SKM-1 treated with dmso at 0.1 percent for 144 hours (cell line): ENCODE data around the gene TMEM87B.
"Not testable (repeated sequence)": the region's sequence is repeated elsewhere in the genome, so short reads cannot be mapped to it uniquely, and the experiment has no call there.

Experiments
- DNase-seq: peaks from one replicate; lab custom pipeline; 2025; ENCODE audit not compliant: unreplicated experiment; lab: John Stamatoyannopoulos, UW

TMEM87B gene

DNA sequence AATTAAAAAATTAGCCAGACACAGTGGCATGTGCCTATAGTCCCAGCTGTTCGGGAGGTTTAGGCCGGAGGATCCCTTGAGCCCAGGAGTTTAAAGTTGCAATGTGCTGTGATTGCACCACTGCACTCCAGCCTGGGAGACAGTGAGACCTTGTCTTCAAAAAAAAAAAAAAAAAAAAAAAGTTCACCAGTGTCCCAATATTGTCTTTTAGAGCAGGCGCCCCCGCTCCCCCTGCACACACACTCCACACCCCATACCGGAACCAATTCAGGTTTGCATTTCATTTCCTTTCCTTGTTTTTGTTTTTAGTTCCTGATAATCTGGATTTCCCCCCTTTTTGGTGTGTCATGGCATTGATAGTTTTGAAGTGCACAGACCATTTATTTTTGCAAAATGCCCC is 10.4 kb downstream of the TMEM87B start:
- DNase-seq: no peak

DNA sequence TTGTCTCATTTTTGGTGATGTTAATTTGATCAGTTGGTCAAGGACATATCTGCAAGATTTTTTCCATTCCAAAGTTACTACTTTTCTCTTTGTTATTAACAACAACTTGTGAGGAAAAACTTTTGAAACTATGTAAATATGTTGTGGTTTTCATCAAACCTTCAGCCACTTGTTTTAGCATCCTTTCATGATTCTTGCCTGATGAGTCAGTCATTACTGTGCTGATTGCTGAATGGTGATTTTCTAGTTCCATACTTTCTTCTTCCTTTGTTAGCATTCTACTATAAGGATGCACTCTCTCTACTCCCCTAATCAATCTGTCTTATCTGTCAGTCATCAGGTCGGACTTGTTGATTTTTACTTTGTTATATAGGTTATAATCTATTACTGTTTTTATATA is 10.9 kb downstream of the TMEM87B start:
- no peak for DNase-seq

DNA sequence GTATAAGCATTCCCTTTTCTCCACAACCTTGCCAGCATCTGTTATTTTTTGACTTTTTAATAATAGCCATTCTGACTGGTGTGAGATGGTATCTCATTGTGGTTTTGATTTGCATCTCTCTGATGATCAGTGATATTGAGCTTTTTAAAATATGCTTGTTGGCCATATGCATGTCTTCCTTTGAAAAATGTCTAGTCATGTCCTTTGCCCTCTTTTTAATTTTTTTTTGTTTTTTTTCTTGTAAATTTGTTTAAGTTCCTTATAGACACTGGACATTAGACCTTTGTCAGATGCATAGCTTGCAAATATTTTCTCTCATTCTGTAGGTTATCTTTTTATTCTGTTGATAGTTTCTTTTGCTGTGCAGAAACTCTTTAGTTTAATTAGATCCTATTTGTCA is 14.7 kb downstream of the TMEM87B start:
- not testable (repeated sequence) for DNase-seq

DNA sequence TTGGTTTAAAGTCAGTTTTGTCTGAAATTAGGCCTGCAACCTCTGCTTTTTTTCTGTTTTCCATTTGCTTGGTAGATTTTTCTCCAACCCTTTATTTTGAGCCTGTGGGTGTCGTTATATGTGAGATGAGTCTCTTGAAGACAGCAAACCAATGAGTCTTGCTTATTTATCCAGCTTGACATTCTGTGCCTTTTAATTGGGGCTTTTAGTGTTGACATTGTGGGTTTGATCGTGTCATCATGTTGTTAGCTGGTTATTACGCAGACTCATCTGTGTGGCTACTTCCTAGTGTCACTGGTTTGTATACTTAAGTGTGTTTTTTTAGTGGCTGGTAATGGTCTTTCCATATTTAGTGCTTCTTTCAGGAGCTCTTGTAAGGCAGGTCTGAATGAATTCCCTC is 18.8 kb downstream of the TMEM87B start:
- no peak for DNase-seq

- DNase-seq: no peak
These were observed 19.4 kb downstream of the TMEM87B start for GRCh38 chr2:112074506-112074905.

DNA sequence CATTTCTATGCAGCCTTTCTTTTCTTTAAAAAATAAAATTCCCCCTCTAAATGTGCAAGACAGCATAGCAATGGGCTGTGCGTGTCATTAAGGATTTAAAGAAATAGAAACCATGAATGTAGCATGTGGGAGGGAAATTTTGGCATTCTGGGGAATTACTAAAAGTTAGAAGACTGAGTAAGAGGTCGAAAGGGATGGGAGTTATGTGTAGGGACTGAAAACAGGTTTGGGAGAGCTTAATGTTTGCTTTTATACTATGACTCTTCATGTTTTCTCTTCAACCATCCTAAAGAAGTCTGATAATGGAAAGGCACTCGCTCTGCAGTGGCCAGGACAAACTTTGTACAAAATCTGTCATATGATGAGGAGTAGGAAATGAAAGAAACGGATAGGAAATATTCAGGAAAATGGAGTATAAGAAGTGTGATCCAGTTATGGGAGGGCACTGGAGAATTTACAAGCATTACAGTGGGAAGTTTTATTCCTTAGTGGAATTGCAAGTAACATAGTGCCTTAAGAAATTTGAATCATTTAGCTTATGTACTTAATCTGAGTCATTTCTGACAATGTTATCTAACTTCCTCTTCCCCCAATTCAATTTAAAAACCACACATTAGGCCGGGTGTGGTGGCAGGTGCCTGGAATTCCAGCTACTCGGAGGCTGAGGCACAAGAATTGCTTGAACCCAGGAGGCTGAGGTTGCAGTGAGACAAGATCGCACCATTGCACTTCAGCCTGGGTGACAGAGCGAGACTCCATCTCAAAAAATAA is 20.6 kb downstream of the TMEM87B start:
- DNase-seq: no peak

DNA sequence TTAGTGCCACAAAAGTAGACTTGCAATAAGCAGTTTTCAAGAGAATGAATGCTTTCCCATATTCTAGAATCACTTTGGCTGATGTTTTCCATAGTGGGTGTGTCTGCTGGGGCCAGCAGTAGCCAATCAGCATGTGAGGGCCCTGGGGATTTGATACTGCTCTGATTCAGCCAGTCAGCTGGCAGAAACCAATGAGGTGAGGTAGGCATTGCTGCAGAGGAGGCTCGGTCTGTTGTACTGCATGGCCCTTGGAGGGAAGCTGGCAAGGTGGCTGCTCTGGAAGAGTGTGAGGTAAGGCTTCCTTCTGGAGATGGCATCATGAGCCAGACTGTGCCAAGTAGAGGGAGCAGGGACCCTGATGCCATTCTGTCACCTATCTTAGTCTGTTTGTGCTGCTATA is 22.7 kb downstream of the TMEM87B start:
- DNase-seq: no peak

- DNase-seq: no peak
These were observed 26.2 kb downstream of the TMEM87B start for GRCh38 chr2:112081262-112081661.

GRCh38 chr2:112084689-112085374 is 29.8 kb downstream of the TMEM87B start:
- DNase-seq: no peak

GRCh38 chr2:112085375-112085730 is 30.3 kb downstream of the TMEM87B start:
- DNase-seq: no peak

DNA sequence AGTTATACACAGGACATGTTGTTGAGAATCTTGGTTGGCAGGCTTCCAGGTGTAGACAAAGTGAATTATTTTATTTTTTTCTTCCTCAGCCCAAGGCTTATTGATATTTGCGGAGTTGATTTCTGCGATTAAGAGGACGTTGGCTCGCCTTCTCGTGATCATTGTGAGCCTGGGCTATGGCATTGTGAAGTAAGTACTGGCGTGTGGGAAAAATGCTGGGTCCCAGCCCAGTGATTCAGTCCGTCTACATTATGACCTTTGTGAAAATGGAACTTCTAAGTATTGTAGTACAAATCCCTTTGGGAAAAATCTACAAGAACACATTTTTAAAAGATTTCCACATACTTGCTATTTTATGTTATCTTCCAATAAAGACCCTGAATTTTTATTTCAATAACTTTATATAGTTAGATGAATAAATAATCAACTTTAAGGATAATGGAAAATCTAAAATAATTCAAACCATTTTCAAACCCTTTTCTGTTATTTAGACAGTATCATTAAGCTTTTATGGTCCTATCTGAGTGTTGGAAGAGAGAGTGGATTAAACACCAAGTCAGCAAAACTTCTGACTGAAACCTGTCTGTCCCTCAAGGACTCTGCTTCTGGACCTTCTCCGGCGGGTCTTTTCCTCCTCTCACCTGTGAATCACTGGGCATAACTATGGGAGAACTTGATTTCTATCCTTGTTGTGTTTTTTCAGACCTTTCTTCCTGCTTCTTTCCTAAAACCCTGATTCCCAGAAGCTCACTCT is 31.0 kb downstream of the TMEM87B start:
- DNase-seq: no peak

DNA sequence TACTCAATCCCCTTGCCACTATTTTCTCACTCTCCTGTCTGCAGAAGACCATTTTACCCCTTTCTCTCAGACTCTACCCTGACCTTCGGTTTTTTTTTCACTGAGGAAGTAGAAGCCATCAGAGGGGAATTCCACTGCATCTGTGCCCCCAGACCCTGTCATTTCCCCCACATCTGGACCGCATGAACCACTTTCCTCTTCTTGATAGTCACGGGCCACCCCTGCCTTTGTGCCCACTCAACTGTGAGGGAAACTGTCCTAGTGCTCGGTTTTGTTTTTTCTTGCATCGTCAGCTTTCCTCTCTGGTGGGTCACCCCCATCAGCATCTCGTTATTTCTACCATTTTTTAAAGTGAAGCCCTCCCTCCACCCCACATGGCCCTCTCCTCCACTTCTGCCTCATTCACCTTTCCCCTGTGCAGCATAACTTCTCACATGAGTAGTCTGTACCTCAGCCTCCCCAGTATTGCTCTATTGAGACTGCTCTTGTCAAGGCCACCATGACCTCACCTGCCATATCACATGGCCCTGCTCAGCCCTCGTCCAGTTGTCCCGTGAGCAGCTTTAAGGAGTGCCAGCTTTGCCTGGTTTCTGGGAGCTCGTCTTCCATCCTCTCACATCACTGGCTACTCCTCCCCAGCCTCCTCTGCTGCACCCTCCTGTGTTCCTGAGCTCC is 32.4 kb downstream of the TMEM87B start:
- no peak for DNase-seq

- DNase-seq: no peak
These were observed 34.3 kb downstream of the TMEM87B start for GRCh38 chr2:112089375-112089774.

DNA sequence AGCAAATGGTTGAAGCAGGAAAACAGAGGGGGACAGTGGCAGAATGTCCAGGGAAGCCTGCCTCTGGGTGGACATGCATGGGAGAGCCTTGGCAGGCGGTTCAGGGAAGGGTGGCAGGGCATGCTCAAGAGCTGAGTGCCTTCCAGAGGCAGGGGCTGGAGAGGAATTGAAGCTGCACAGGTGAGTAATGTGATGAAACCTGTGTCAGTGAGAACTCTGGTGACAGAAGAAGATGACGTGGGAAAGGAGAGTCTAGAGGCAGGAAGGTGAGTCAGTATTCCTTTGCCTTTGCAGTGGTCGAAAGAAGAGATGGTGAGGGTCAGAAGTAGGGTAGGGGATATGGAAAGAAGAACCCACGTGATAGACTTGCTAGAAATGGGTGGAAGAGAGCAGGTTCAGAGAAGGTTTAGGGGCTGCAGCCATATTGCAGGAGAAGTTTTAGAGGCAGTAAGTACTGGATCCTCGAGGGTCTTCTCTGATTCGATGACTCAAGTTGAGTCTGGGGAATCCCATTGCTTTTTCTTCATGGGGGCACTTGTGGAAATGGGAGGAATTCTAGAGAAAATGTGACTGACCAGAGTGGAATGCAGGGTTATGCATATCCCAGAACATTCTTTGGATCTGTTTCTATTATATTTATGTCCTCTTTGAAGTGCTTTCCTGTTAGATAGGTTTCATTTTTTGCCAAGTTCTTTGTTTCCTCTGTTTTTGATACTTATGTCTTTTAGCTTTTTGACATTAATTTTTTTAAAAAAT is 37.4 kb downstream of the TMEM87B start:
- DNase-seq: no peak

DNA sequence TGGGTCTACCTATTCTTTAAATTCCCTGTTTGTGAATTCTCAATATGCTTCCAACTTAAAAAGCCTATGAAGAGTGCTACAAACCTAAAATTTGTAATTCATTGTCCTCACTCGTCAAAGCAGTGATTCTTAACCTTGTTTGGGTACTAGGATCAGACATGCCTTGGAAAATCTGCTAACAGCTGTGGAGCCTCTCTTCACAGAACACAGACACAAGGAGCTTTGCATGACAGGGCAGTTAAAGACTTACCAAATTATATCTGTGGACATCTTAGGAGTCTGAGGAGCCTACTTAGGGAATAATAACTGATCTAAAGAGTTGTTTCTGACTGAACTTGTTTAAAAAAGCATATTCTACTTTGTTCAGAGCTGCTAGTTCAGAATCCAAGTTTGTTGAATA is 38.1 kb downstream of the TMEM87B start:
- no peak for DNase-seq

DNA sequence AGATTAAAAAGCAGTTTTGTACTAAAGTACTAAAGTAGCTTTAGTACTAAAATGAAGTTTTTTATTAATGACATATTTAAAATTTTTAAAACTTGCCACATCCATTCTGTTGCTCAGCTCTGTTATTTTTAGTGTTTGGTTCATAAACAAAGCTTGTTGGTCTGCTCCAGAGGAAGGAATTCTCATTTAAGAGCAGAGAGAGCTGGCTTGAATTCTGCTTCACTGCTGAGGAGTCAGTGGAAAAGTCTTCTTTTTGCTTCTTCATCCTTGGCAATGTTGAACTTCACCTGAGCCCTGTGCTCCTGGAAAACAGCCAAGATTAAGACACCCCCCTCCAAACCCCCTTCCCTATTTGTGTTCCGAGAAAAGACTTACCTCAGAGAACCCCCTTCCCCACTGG is 40.6 kb downstream of the TMEM87B start:
- no peak for DNase-seq

DNA sequence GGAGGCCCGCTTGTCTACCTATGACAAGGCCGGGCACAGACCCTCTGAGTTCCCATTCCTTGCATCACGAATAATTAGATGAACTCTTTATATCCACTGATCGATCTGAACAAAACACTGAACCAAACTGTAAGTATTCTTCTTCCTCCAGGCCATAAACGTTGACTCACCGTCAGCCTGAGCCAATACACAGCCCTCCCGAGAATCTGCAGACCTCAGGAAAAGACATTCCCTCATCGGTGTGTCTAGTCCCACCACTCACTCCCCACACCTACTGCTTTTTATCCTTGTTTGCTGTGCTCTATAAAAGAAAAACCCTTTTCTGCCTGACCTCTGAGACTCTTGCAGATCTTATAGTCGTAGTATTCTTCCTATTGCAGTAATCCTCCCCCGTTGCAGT is 41.0 kb downstream of the TMEM87B start:
- DNase-seq: no peak

- no peak for DNase-seq
These were observed 53.2 kb downstream of the TMEM87B start for GRCh38 chr2:112108178-112108832.

- no peak for DNase-seq
These were observed 54.2 kb downstream of the TMEM87B start for GRCh38 chr2:112109278-112109677.

DNA sequence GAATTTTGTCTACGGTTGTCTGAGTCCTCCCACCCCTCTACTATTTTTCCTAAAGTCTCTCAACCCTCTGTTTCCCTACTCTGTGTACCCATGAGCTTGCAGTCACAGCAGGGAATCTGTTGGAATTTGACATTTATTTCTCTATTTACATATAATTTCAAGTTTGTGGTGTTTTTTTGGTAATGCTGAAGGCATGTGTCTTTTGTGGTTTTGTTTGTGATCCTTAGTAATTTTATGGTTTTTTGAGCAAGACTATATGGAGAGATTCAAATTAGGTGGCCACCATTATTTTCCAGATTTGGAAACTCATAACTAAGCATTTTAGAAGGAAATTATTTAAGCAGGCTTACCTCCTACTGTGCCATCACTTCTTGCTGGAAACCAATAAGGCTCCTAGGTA is 55.9 kb downstream of the TMEM87B start:
- no peak for DNase-seq
